HG03108 (cell line): ENCODE data around the gene APEH.

ENCODE experiments used
- ATAC-seq: cut with Tn5 transposase; IDR thresholded peaks from one replicate; pipeline ENCODE4 v1.9.1; 2021; ENCODE audit warnings: moderate library complexity; ENCODE audit not compliant: unreplicated experiment

Gene APEH

GRCh38 chr3:49650177-49650576 is 24.0 kb upstream of the APEH start:
- no peak for ATAC-seq

GRCh38 chr3:49650637-49651036 is 23.5 kb upstream of the APEH start:
- ATAC-seq, result no peak

- no peak for ATAC-seq
Observed at GRCh38 chr3:49652218-49652902, 21.8 kb upstream of the APEH start.

GRCh38 chr3:49652903-49653415 is 21.2 kb upstream of the APEH start:
- no peak for ATAC-seq

GRCh38 chr3:49653621-49654020 is 20.5 kb upstream of the APEH start:
- ATAC-seq, result no peak

- ATAC-seq, result no peak
Observed at GRCh38 chr3:49654176-49654825, 19.9 kb upstream of the APEH start.

GRCh38 chr3:49654955-49655556 is 19.1 kb upstream of the APEH start:
- no peak for ATAC-seq

- ATAC-seq, result no peak
Observed at GRCh38 chr3:49655731-49656285, 18.3 kb upstream of the APEH start.

GRCh38 chr3:49656541-49657112 is 17.5 kb upstream of the APEH start:
- ATAC-seq, result no peak

GRCh38 chr3:49657208-49657915 is 16.8 kb upstream of the APEH start:
- ATAC-seq, result no peak

- no peak for ATAC-seq
Observed at GRCh38 chr3:49658711-49659110, 15.4 kb upstream of the APEH start.

GRCh38 chr3:49659756-49660155 is 14.4 kb upstream of the APEH start:
- no peak for ATAC-seq

GRCh38 chr3:49661281-49661680 is 12.9 kb upstream of the APEH start:
- no peak for ATAC-seq

GRCh38 chr3:49662021-49662420 is 12.1 kb upstream of the APEH start:
- no peak for ATAC-seq

- no peak for ATAC-seq
Observed at GRCh38 chr3:49662720-49663413, 11.3 kb upstream of the APEH start.

- no peak for ATAC-seq
Observed at GRCh38 chr3:49663831-49664230, 10.3 kb upstream of the APEH start.

GRCh38 chr3:49664300-49664699 is 9.9 kb upstream of the APEH start:
- no peak for ATAC-seq

- ATAC-seq, result no peak
Observed at GRCh38 chr3:49665822-49666519, 8.2 kb upstream of the APEH start.

GRCh38 chr3:49666592-49666991 is 7.6 kb upstream of the APEH start:
- ATAC-seq, result no peak
